PC-3 (cell line): ENCODE data around the gene ZSCAN30.

Experiments
- EZH2 ChIP-seq: fragments of 300-600 bp; sonication (generic); IDR thresholded peaks from one replicate; pipeline ENCODE4 v1.6.1; 2017; ENCODE audit warnings: antibody characterized with exemption, mild to moderate bottlenecking, low read length; ENCODE audit not compliant: unreplicated experiment
- EZH2phosphoT487 ChIP-seq: fragments of 300-600 bp; sonication (generic); IDR thresholded peaks from 2 replicates; pipeline ENCODE4 v1.6.1; 2018; ENCODE audit warnings: mild to moderate bottlenecking, antibody characterized with exemption, low read length, borderline replicate concordance
- TF ChIP-seq, protein P1 (sequence below): fragments of 300-600 bp; sonication (generic); conservative IDR thresholded peaks from 2 replicates; pipeline ENCODE4 v1.5.1; 2017; ENCODE audit warnings: antibody characterized with exemption, low read depth, mild to moderate bottlenecking, low read length

DNA sequence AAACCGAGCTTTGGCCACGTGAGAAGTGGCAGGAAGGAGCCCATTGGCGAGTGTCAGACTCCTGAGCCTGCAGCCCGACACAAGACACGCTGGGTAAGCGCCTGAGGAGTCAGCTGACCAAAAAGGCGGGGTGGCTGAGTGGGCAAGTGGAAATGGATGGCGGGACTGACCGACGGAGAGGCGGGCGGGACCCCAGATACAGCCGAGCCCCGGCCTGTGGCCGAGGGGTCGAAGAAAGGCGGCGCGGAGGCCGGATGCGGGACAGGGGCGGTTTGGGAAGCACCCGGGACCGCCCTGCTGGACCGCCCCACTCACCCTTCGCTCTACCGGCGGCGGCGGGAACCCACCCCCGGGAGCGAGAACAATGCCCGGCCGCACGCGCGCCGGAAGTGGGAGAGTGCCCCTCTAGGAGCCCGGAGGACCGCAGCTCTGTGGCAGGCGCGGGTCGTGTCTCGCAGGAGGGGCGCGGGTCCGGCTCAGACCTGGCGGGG lies 22.8 kb downstream of the ZSCAN30 start:
- TF ChIP-seq, protein P1, sequence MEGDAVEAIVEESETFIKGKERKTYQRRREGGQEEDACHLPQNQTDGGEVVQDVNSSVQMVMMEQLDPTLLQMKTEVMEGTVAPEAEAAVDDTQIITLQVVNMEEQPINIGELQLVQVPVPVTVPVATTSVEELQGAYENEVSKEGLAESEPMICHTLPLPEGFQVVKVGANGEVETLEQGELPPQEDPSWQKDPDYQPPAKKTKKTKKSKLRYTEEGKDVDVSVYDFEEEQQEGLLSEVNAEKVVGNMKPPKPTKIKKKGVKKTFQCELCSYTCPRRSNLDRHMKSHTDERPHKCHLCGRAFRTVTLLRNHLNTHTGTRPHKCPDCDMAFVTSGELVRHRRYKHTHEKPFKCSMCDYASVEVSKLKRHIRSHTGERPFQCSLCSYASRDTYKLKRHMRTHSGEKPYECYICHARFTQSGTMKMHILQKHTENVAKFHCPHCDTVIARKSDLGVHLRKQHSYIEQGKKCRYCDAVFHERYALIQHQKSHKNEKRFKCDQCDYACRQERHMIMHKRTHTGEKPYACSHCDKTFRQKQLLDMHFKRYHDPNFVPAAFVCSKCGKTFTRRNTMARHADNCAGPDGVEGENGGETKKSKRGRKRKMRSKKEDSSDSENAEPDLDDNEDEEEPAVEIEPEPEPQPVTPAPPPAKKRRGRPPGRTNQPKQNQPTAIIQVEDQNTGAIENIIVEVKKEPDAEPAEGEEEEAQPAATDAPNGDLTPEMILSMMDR = no peak
- no peak for TF ChIP-seq EZH2
- no peak for TF ChIP-seq EZH2phosphoT487
